HG02884 (cell line): ENCODE data around the gene DNAH14.

Experiments
- ATAC-seq: cut with Tn5 transposase; IDR thresholded peaks from one replicate; pipeline ENCODE4 v1.9.1; 2021; ENCODE audit warnings: mild to moderate bottlenecking, moderate library complexity; ENCODE audit not compliant: unreplicated experiment

The DNAH14 gene

GRCh38 chr1:225445639-225446594 lies 516.4 kb downstream of the DNAH14 start:
- ATAC-seq, result no peak

GRCh38 chr1:225446595-225446960 lies 517.1 kb downstream of the DNAH14 start:
- ATAC-seq, result no peak

GRCh38 chr1:225446981-225447615 lies 517.6 kb downstream of the DNAH14 start:
- no peak for ATAC-seq

GRCh38 chr1:225447650-225448089 lies 518.2 kb downstream of the DNAH14 start:
- ATAC-seq, result no peak

GRCh38 chr1:225448146-225448805 lies 518.8 kb downstream of the DNAH14 start:
- ATAC-seq, result no peak
